ENCODE data around the gene STAG3.
"Not testable (repeated sequence)": the region's sequence is repeated elsewhere in the genome, so short reads cannot be mapped to it uniquely, and the experiment has no call there.

The STAG3 gene

DNA sequence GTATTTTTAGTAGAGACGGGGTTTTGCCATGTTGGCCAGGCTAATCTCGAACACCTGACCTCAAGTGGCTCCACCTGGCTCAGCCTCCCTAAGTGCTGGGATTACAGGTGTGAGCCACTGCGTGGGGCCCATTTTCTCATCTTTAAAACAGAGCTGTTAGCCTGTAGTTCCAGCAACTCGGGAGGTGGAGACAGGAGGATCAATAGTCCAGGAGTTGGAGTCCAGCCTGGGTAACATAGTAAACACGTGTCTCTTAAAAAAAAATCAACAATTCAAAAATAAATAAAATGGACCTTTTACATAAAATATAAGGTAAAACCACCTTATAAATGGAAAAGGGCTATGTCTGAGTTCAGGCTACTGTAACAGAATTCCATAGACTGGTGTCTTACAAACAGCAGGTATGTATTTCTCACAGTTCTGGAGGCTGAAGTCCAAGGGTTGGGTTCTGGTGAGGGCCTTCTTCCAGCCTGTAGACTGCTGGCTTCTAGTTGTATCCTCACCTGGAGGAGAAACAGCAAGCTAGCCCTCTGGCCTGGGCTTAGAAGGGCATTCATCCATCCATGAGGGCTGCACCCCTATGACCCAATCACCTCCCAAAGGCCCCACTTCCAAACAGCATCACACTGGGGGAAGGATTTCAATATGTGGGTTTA lies 35.0 kb downstream of the STAG3 start:
- no peak for DNase-seq

DNA sequence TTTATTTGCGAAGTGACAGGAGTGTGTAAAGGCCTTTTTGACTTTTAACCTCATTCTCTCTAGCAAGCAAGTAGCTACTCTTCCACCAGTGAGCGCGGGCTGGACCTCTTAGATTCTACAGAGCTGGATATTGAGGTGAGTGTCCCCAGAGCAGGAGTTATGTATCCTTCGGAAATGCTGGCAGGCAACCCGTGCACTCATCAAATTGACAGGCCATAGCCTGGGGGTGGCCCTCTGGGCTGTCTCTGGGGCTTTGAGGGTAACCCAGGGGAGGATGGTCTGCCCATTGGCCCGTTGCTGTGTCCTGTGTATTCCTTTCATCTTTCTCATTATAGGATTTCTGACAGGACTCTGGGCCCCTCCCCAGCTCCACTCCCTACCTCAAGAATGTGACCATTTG lies 36.0 kb downstream of the STAG3 start:
- DNase-seq = no peak

DNA sequence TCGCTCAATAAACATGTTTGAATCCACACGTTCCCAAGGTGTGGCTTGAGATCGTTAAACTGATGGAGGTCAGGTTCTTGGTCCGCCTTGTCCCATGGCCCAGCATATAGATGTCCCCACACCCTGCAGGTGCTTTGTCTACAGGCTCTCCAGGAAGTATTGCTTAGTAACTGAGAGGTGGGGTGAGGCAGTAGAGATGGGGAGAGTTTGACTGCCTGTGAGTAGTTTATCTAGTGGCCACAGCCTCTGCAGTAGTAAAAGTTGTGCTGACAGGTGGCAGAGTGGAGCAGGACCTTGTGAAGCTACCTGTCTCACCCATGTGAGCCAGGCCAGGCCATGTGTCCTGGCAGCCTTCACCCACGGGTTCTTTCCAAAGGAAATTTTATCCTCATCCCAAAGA lies 36.6 kb downstream of the STAG3 start:
- not testable (repeated sequence) for DNase-seq

DNA sequence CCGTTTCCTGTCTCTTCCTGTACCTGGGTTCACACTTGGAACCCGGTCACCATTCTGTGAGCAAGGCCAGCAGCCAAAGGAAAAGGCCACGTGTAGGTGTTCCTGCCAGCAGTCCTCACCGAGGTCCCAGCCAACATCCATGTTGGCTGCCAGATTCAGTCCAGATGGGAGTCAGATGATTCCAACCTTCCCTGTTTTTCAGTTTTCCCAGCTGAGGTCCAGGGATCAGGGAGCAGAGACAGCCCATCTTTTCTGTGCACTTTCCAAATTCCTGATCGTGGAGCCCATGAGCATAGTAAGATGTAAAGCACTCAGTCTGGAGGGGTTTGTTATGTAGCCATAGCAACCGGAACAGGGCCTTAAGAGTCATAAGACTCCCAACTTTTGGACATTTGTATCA lies 38.2 kb downstream of the STAG3 start:
- no peak for DNase-seq

DNA sequence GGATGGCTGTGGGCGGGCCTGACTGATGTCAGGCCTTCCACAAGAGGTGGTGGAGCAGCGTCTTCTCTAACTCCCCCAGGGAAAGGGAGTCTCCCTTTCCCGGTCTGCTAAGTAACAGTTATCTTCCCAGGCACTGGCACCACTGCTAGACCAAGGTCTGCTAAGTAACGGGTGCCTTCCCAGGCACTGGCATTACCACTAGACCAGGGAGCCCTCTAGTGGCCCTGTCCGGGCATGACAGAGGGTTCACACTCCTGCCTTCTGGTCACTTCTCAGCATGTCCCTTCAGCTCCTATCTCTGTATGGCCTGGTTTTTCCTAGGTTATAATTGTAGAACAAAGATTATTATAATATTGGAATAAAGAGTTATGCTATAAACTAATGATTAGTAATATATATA lies 40.2 kb downstream of the STAG3 start:
- DNase-seq = not testable (repeated sequence)

DNA sequence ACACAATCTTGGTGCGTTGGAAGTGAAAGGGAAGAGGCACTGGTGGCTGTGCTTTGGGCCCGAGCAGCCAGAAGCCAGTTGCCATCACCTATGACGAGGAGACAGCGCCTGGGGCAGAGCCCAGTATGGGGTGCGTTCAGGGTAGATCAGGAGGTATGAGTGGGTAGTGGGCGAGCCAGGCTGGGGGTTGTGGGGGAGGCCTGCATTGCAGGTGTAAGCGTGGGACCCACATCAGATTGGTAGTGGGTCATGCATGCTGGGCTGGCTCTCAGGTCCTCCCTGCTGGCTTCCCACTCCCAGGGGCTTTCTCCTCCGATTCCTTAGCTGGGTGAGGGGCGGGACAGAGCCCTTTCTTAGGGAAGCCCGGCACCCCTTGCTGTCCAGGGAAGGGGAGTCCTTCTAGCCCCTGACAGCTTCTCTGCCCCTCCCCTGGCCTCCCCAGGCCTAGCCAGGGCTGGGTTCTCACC lies 41.6 kb downstream of the STAG3 start:
- DNase-seq = no peak

DNA sequence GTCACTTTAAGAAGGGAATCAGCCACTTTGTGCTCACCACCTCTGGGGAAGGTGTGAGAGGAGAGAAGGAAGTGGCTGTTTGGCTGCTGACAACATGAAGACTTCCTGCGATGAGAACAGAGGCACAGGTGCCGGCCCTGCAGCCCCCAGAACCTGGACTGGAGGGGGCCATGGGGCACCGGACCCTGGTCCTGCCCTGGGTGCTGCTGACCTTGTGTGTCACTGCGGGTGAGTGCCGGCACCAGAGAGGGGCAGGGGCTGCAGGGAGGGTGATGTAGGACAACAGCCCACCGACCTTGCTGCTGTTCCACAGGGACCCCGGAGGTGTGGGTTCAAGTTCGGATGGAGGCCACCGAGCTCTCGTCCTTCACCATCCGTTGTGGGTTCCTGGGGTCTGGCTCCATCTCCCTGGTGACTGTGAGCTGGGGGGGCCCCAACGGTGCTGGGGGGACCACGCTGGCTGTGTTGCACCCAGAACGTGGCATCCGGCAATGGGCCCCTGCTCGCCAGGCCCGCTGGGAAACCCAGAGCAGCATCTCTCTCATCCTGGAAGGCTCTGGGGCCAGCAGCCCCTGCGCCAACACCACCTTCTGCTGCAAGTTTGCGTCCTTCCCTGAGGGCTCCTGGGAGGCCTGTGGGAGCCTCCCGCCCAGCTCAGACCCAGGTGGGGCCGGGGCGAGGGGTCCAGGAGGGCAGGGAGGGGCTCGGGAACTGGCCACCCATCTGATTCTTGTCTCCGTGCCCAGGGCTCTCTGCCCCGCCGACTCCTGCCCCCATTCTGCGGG lies 42.3 kb downstream of the STAG3 start, which contains the start of gene PVRIG:
Gene PVRIG, plus strand, starts transcription at position 149 of the 785 bp plus-strand sequence. Its CDS starts 22 bp downstream, at position 171.
- not testable (repeated sequence) for DNase-seq

DNA sequence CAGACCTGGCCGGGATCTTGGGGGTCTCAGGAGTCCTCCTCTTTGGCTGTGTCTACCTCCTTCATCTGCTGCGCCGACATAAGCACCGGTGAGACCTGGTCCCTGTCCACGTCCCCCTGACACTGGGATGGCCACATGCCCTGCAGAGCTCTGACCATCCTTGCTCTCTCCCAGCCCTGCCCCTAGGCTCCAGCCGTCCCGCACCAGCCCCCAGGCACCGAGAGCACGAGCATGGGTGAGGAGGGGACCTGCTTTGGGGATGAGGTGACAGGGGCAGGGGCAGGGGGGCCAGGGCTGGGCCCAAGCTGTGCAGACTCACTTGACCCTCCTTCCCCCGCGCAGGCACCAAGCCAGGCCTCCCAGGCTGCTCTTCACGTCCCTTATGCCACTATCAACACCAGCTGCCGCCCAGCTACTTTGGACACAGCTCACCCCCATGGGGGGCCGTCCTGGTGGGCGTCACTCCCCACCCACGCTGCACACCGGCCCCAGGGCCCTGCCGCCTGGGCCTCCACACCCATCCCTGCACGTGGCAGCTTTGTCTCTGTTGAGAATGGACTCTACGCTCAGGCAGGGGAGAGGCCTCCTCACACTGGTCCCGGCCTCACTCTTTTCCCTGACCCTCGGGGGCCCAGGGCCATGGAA lies 43.0 kb downstream of the STAG3 start:
- DNase-seq = no peak

DNA sequence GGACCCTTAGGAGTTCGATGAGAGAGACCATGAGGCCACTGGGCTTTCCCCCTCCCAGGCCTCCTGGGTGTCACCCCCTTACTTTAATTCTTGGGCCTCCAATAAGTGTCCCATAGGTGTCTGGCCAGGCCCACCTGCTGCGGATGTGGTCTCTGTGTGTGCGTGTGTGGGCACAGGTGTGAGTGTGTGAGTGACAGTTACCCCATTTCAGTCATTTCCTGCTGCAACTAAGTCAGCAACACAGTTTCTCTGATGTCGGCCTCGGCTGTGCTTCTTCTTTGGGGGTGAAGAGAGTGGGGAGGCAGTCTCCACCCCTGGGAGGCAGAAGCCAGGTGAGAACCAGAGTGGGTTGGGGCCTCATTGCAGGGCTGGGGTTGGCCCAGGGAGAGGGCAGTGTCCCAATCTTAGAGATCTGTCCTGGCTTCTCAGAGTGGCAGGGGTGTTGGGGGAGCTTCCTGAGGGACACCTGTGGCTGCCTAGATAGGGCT lies 43.6 kb downstream of the STAG3 start:
- DNase-seq = no peak

DNA sequence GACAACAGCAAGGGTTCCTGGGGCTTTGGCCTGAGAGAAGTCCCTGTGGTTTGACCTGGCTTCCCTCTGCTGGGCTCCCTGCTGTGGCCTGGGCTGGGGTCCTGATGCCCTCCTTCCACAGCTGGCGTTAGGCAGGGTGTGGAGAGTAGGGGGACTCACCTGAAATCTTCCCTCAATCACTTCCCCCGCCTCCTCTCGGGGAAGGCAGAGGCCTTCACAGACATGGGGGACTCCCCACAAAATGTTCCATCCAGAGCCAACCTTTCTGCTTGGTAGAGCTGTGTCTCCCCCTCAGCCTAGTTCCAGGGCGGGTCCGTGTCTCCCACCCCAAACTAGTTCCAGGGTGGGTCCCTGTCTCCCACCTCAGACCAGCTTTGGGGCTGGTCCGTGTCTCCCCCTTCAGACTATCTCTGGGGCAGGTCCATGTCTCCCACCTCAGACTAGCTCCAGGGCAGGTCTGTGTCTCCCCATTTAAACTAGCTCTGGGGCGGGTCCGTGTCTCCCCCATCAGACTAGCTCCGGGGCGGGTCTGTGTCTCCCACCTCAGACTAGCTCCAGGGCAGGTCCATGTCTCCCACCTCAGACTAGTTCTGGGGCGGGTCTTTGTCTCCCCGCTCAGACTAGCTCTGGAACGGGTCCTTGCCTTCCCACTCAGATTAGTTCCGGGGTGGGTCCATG lies 44.2 kb downstream of the STAG3 start:
- DNase-seq = no peak

DNA sequence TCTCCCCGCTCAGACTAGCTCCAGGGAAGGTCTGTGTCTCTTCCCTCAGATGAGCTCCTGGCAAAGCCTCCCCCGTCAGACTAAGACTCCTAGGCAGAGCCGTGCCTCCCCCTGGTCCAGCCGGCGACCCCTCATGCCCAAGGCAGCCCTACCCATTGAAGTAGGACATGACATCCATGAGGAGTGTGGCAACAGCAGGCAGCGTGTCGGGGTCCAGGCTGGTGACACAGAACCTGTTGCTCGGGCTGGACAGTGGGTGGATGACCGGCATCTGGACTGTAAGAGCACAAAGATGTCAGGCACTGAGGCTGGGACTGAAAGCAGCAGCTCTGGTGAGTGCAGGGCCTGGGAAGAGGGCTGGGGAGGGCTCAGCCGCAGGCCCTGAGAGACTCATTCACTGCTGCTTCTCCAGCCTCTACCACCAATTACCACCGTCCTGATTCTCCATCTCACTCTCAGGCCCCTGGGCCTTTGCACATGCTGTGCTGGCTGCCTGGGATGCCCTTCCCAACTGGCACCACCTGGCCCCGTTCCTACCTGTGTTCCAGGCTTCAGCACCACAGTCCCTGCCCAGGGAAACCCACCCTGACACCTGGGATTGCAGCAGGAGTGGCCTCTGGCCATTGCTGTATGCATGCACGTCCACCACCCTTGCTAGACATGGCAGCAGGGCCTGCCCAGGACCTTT lies 44.9 kb downstream of the STAG3 start:
- DNase-seq = no peak

DNA sequence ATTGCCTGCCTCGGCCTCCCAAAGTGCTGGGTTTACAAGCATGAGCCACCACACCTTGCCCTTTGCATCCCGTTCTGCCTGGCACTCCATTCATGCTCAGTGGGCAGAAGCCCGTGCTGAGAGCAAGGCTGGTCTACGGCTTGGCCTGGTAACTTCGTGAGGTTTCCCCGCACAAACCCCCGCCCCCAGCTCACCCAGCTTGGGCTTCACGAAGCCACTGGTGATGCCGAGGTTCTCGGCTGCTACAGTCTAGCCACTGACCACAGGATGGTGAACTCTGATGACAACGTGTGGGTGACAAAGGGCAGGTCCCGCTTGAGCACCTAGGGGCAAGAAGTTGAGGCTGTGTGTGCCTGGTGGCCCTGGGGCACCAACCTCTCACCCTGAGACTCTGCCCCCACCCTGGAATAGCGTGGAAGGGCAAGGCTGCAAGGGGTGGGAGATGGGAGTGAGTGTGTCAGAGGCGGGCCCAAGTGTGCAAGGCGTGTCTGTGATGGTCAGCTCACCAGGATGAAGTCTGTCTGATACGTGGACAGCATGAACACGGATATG lies 45.7 kb downstream of the STAG3 start:
- DNase-seq = not testable (repeated sequence)

DNA sequence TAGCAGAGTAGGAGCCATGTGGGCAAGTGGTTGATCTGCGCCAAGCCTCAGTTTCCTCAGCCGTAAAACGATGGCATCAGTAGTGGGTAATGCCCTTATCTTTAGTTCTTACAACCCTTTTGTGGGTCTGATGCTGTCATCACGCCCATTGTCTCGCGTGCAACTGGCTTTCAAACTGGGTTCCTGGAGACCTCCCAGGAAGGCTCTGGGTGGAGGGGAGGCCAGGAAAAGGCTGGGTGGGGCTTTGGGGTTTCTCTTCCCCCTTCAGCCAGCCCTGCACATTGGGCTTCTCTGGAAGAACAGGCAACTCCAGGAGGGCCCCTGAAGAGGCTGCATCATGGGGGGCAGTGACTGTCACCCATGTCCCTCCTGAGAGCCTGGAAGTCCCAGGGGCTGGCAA lies 47.2 kb downstream of the STAG3 start:
- not testable (repeated sequence) for DNase-seq

DNA sequence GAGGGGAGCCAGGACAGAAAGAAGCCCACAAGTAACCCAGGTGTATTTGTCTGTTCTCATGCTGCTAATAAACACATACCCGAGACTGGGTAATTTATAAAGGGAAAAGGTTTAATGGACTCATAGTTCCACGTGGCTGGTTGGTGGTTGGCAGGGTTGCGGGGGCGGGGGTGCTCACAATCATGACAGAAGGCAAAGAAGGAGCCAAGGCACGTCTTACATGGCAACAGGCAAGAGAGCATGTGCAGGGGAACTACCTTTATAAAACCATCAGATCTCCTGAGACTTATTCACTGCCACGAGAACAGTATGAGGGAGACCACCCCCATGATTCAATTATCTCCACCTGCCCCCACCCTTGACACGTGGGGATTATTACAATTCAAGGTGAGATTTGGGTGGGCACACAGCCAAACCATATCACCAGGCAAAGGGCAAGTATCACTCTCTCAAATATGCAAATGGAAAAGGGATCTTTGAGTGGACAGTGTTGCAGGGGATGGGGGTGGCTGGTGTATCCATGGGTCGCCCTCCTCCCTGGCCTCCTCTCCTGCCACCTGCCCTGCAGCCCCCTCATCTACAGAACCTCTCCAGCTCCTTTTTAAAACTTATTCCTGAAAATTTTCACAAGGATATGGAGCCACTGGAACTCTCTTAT lies 57.1 kb downstream of the STAG3 start:
- not testable (repeated sequence) for DNase-seq

DNA sequence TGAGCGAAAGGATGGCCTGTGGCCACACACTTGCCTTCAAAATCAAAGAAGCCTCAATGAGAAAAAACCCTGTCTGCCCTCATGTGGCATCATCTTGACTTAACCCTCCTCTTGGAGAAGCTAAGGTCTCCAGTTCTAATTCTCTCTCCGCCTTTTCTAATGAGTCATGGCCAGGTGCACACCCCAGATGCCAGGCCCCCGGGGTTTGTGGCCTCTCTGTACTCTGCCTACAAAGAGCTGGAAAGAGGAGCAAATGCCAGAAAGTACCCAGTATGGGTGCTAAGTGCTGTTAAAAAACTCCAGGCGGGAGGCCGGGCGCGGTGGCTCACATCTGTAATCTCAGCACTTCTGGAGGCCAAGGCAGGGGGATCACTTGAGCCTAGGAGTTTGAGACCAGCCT lies 62.3 kb downstream of the STAG3 start:
- DNase-seq = not testable (repeated sequence)

DNA sequence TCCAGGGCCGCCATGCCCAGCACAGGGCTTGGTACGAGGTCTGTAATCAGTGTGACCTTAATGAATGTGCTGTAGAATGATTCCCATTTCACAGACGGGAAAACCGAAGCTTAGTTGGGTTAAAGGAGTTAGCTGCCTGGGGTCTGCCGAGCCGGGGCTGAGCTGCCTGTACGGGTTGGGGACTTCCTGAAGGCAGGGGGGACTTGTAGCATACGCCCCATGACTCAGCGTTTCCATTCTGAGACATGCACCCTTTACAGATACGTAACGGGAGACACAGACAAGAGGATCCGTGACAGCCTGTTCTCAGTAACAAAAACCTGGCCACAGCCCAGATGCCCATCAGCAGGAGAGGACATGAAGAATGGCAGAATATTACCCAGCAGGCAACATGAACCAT lies 65.7 kb downstream of the STAG3 start:
- peak; percentile 46 for DNase-seq

DNA sequence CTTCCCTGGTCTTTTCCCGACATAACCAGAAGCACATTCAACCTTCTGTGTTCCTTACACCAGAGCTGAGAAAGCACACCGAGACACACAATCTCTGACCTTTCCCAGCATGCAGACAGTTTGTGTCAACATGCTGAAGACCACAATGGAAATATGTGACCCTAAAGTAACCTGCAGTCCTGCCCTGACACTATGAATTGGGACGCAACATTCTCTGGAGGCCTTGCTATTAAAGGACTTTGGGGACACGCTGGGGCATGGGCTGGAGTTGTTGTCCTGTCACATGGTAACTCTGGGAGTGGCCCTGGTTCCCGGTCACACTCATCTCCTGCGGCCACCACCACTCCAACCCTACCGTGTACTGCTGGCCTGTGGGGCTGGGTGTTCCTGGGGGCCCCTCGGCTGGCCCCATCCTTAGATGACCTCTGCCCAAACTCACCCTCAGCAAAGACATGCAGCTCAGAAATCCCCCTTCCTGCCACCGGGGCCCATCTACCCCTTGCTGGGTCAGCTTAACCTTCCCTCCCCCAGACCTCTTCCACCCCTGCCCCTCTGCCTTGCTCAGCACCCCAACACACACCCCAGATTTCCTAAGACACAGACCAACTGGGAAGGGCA lies 67.4 kb downstream of the STAG3 start:
- DNase-seq = not testable (repeated sequence)

DNA sequence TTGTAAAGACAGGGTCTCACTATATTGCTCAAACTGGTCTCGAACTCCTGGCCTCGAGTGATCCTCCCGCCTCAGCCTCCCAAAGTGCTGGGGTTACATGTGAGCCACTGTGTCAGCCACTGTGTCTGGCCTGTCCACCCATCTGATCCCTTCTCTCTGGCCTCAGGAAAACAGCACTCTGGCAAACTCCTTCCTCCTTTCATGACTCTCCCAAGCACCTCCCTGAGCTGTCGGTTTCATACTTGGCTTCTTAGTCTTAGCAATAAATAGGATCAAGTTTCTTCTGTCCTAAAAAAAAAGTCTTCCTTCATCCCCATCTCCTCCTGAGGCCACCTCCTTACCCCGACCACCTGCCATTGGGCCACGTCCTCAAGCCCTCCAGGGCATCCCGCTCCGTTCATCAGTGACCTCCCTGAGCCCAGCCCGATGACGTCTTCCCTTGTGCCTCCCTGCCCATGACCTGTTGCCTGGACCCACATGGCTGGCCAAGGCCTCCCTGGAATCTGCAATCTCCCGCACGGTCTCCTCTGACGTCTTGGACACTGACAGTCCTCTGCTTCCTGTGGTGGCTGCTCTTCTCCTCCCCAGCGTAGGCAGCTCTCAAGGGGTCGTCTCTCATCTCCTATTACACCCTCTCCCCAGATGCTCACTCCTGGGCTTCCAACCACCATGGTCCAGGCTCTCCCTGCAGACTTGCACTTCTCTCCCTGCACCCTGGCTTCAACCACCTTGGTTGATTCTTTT lies 68.6 kb downstream of the STAG3 start:
- not testable (repeated sequence) for DNase-seq

DNA sequence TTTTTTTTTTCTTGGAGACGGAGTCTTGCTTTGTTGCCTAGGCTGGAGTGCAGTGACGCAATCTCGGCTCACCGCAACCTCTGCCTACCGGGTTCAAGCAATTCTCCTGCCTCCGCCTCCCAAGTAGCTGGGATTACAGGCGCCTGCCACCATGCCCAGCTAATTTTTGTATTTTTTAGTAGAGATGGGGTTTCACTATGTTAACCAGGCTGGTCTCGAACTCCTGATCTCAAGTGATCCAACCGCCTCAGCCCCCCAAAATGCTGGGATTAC lies 69.1 kb downstream of the STAG3 start:
- not testable (repeated sequence) for DNase-seq

DNA sequence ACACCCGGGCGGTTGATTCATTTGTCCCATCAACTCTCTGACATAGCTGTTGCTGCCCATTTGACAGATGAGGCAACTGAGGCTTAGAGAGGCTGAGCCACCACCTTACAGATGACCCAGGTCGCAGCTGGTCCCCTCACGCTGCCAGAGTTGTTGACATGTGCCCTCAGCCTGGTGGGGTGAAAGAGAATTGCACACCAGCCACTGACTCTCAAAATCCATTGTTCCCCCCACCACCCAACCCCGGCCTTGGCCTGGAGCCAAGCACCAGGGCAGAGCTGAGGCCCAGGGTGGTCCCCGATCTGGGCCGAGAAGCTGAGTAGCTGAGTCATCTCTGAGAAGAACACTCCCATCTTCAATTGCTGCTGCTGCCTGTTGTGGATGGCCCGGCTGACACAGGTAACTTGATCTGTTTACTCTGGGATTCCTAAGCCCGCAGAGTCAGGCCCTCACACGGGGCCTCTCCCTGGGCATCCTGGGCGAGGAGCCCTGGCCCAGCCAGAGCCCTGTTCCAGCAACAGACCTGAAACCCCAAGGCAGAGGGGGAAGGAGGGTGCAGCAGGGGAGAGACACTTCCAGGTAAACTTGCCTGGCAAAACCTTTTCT lies 69.5 kb downstream of the STAG3 start:
- no peak for DNase-seq
